Effector memory CD8-positive, alpha-beta T cell (primary cell): Measurements from ENCODE around the gene MAP3K10.
"Not testable (repeated sequence)": the region's sequence is repeated elsewhere in the genome, so short reads cannot be mapped to it uniquely, and the experiment has no call there.

Source experiments
- ATAC-seq: fragments of 150-1000 bp; cut with Tn5 transposase; replicated peaks from 2 replicates; pipeline ENCODE4 v1.10.0; 2021; ENCODE audit warnings: mild to moderate bottlenecking, moderate library complexity
- DNase-seq, 3 experiments: peaks; one replicate each; pipeline ENCODE4 v3.0.0; 2021
- H3K27ac Mint-ChIP-seq, 2 donors: one replicate each; pipeline ENCODE4 v1.8.0; 2022; ENCODE audit warnings: mild to moderate bottlenecking in 2 of 2, mixed read lengths in 2 of 2, moderate library complexity in 2 of 2
- H3K27me3 Mint-ChIP-seq, 2 donors: one replicate each; pipeline ENCODE4 v1.8.0; 2022; ENCODE audit warnings: mixed read lengths in 2 of 2
- H3K36me3 Mint-ChIP-seq: one replicate; pipeline ENCODE4 v1.8.0; 2022; ENCODE audit warnings: mild to moderate bottlenecking, moderate library complexity, mixed read lengths; ENCODE audit not compliant: insufficient read depth
- H3K4me1 Mint-ChIP-seq, 2 donors: one replicate each; pipeline ENCODE4 v1.8.0; 2022; ENCODE audit warnings: low read depth in 2 of 2, mixed read lengths in 2 of 2
- H3K4me3 Mint-ChIP-seq, 2 donors: one replicate each; pipeline ENCODE4 v1.8.0; 2022; ENCODE audit warnings: mild to moderate bottlenecking in 2 of 2, mixed read lengths in 2 of 2, moderate library complexity in 2 of 2
- H3K9me3 Mint-ChIP-seq, 2 donors: one replicate each; pipeline ENCODE4 v1.8.0; 2022; ENCODE audit warnings: mixed read lengths in 2 of 2

Gene MAP3K10

GRCh38 chr19:40157059-40157458, 34.2 kb upstream of the MAP3K10 start:
- Mint-ChIP-seq H3K9me3 (no peaks in the 10 kb centered on the region), H3K4me3 (peak overlapping the region in 1 of 2 donors; percentile 43), H3K27ac (peak overlapping the region in 1 of 2 donors; percentile 56), H3K36me3 (peaks cover 3% of the 10 kb centered on the region), H3K27me3 (no peaks in the 10 kb centered on the region), H3K4me1 (peaks cover 7 to 15% of the 10 kb centered on the region in 2 donors)
- ATAC-seq = peak; percentile 69
- DNase-seq = no peak

- no peaks in the 10 kb centered on the region for H3K9me3 Mint-ChIP-seq
- peaks cover 15 to 27% of the 10 kb centered on the region in 2 donors for H3K4me1 Mint-ChIP-seq
- ATAC-seq = no peak
- H3K36me3 Mint-ChIP-seq = peaks cover 20% of the 10 kb centered on the region
- H3K27ac Mint-ChIP-seq = no peak overlapping the region
- DNase-seq = no peak
- H3K4me3 Mint-ChIP-seq = no peak overlapping the region
- no peaks in the 10 kb centered on the region for H3K27me3 Mint-ChIP-seq
Measured at GRCh38 chr19:40159744-40160143, 31.5 kb upstream of the MAP3K10 start.

- H3K9me3 Mint-ChIP-seq = no peaks in the 10 kb centered on the region
- peaks cover 14 to 18% of the 10 kb centered on the region in 2 donors for H3K4me1 Mint-ChIP-seq
- H3K27me3 Mint-ChIP-seq = no peaks in the 10 kb centered on the region
- ATAC-seq (no peak), DNase-seq (no peak)
- H3K4me3 Mint-ChIP-seq = no peak overlapping the region
- H3K36me3 Mint-ChIP-seq = peaks cover 20% of the 10 kb centered on the region
- H3K27ac Mint-ChIP-seq = no peak overlapping the region
Measured at GRCh38 chr19:40162104-40162503, 29.1 kb upstream of the MAP3K10 start.

GRCh38 chr19:40163541-40164129, 27.6 kb upstream of the MAP3K10 start:
- H3K4me3 Mint-ChIP-seq = peak overlapping the region; percentile 29 to 57

GRCh38 chr19:40165362-40165937, 25.8 kb upstream of the MAP3K10 start:
- DNase-seq = peak; percentile 57 to 66 (median 59)
- H3K27ac Mint-ChIP-seq = no peak overlapping the region
- peak; percentile 81 for ATAC-seq
- peaks cover 17% of the 10 kb centered on the region for H3K36me3 Mint-ChIP-seq
- no peaks in the 10 kb centered on the region for H3K9me3 Mint-ChIP-seq
- no peaks in the 10 kb centered on the region for H3K27me3 Mint-ChIP-seq
- H3K4me1 Mint-ChIP-seq = peaks cover 14 to 18% of the 10 kb centered on the region in 2 donors
- peak overlapping the region in 1 of 2 donors; percentile 15 for H3K4me3 Mint-ChIP-seq

More at GRCh38 chr19:40163541-40164129, 27.6 kb upstream of the MAP3K10 start:
- H3K27me3 Mint-ChIP-seq = no peaks in the 10 kb centered on the region
- DNase-seq = no peak
- H3K4me1 Mint-ChIP-seq = peaks cover 14 to 18% of the 10 kb centered on the region in 2 donors
- H3K9me3 Mint-ChIP-seq = no peaks in the 10 kb centered on the region
- peak overlapping the region; percentile 79 to 94 for H3K27ac Mint-ChIP-seq
- H3K36me3 Mint-ChIP-seq = peaks cover 20% of the 10 kb centered on the region
- peak; percentile 26 for ATAC-seq

- H3K27me3 Mint-ChIP-seq, H3K9me3 Mint-ChIP-seq, H3K27ac Mint-ChIP-seq, H3K4me1 Mint-ChIP-seq, H3K36me3 Mint-ChIP-seq, DNase-seq, ATAC-seq, H3K4me3 Mint-ChIP-seq: not testable (repeated sequence)
Measured at GRCh38 chr19:40169482-40170302, 21.5 kb upstream of the MAP3K10 start.

- H3K4me1 Mint-ChIP-seq, ATAC-seq, H3K9me3 Mint-ChIP-seq, H3K27me3 Mint-ChIP-seq, H3K36me3 Mint-ChIP-seq, DNase-seq, H3K4me3 Mint-ChIP-seq: not testable (repeated sequence)
- peak overlapping the region in 1 of 2 donors; percentile 26 for H3K27ac Mint-ChIP-seq
Measured at GRCh38 chr19:40170303-40170989, 20.8 kb upstream of the MAP3K10 start.

GRCh38 chr19:40171293-40171692, 19.9 kb upstream of the MAP3K10 start:
- peak overlapping the region in 1 of 2 donors; percentile 26 for H3K27ac Mint-ChIP-seq
- not testable (repeated sequence) for ATAC-seq, H3K4me1 Mint-ChIP-seq, H3K36me3 Mint-ChIP-seq, DNase-seq, H3K4me3 Mint-ChIP-seq, H3K27me3 Mint-ChIP-seq, H3K9me3 Mint-ChIP-seq

GRCh38 chr19:40174092-40174491, 17.1 kb upstream of the MAP3K10 start:
- Mint-ChIP-seq H3K4me3 (no peak overlapping the region), H3K4me1 (peaks cover 0 to 2% of the 10 kb centered on the region in 2 donors), H3K27ac (no peak overlapping the region), H3K36me3 (no peaks in the 10 kb centered on the region), H3K9me3 (no peaks in the 10 kb centered on the region), H3K27me3 (peaks cover 5 to 15% of the 10 kb centered on the region in 2 donors)
- DNase-seq (no peak), ATAC-seq (no peak)

- no peaks in the 10 kb centered on the region for H3K9me3 Mint-ChIP-seq
- ATAC-seq = no peak
- H3K4me1 Mint-ChIP-seq = peaks cover 0 to under 1% of the 10 kb centered on the region in 2 donors
- no peak overlapping the region for H3K4me3 Mint-ChIP-seq
- H3K27me3 Mint-ChIP-seq = peaks cover 7 to 29% of the 10 kb centered on the region in 2 donors
- H3K36me3 Mint-ChIP-seq = no peaks in the 10 kb centered on the region
- H3K27ac Mint-ChIP-seq = no peak overlapping the region
- no peak for DNase-seq
Measured at GRCh38 chr19:40175820-40176219, 15.4 kb upstream of the MAP3K10 start.

GRCh38 chr19:40177286-40178070, 13.7 kb upstream of the MAP3K10 start:
- H3K9me3 Mint-ChIP-seq = no peaks in the 10 kb centered on the region
- ATAC-seq (no peak), DNase-seq (no peak)
- H3K4me1 Mint-ChIP-seq = no peaks in the 10 kb centered on the region
- H3K4me3 Mint-ChIP-seq = no peak overlapping the region
- no peaks in the 10 kb centered on the region for H3K36me3 Mint-ChIP-seq
- H3K27me3 Mint-ChIP-seq = peaks cover 7 to 29% of the 10 kb centered on the region in 2 donors
- no peak overlapping the region for H3K27ac Mint-ChIP-seq

GRCh38 chr19:40178756-40179155, 12.5 kb upstream of the MAP3K10 start:
- no peak overlapping the region for H3K4me3 Mint-ChIP-seq
- H3K9me3 Mint-ChIP-seq = no peaks in the 10 kb centered on the region
- no peak overlapping the region for H3K27ac Mint-ChIP-seq
- no peak for ATAC-seq
- H3K4me1 Mint-ChIP-seq = no peaks in the 10 kb centered on the region
- H3K27me3 Mint-ChIP-seq = peaks cover 7 to 29% of the 10 kb centered on the region in 2 donors
- H3K36me3 Mint-ChIP-seq = no peaks in the 10 kb centered on the region
- no peak for DNase-seq

GRCh38 chr19:40184273-40184672, 7.0 kb upstream of the MAP3K10 start:
- no peak for ATAC-seq
- Mint-ChIP-seq H3K36me3 (no peaks in the 10 kb centered on the region), H3K4me3 (no peak overlapping the region), H3K27ac (no peak overlapping the region), H3K27me3 (peaks cover under 1 to 12% of the 10 kb centered on the region in 2 donors), H3K9me3 (no peaks in the 10 kb centered on the region), H3K4me1 (no peaks in the 10 kb centered on the region)
- DNase-seq = no peak
